Stomach (tissue), 4 donors: Measurements from ENCODE around the gene COL6A1.

ENCODE experiments used
- CTCF ChIP-seq, 7 experiments: fragments of 450-650 bp in 4 of 7; fragments of 200-600 bp in 3 of 7; sonication (generic) in 3 of 7; IDR thresholded peaks; one replicate each; pipeline ENCODE4 v1.5.1; 2016 to 2019; ENCODE audit warnings: antibody characterized with exemption in 7 of 7, control low read depth in 2 of 7, mild to moderate bottlenecking in 1 of 7
- POLR2A ChIP-seq, 4 donors: fragments of 450-650 bp; IDR thresholded peaks; one replicate each; pipeline ENCODE4 v1.6.1; 2016; ENCODE audit warnings: antibody characterized with exemption in 4 of 4, control low read depth in 2 of 4, mild to moderate bottlenecking in 1 of 4, moderate library complexity in 1 of 4
- POLR2AphosphoS5 ChIP-seq, 3 donors: sonication (generic); formaldehyde crosslinking; IDR thresholded peaks; one replicate each; pipeline ENCODE4 v1.6.1; 2016; ENCODE audit warnings: antibody characterized with exemption in 3 of 3

- no peak for TF ChIP-seq POLR2A (IDR thresholded peaks at IDR 0.05)
- no peak for TF ChIP-seq CTCF (IDR thresholded peaks at IDR 0.05)
- TF ChIP-seq POLR2AphosphoS5 (IDR thresholded peaks at IDR 0.05) = no peak
Observed at GRCh38 chr21:45977396-45977795, 4.2 kb upstream of the COL6A1 start.
